ENCODE results near the gene MED13.

The MED13 gene

GRCh38 chr17:61986898-61987297 lies 78.2 kb downstream of the MED13 start:
- no peak for DNase-seq (ENCODE audit: low read depth)
- Histone ChIP-seq H3K9me3 (ENCODE audit: control insufficient read depth, low read length) (no peaks in the 10 kb centered on the region), H3K27me3 (replicated peaks; ENCODE audit: control insufficient read depth, insufficient read depth, low read length) (no peaks in the 10 kb centered on the region), H3K4me1 (ENCODE audit: control insufficient read depth, insufficient read depth, low read length) (no peaks in the 10 kb centered on the region), H3K36me3 (ENCODE audit: control insufficient read depth, insufficient read depth, low read length, severe bottlenecking) (peaks cover 90% of the 10 kb centered on the region), H3K4me3 (ENCODE audit: low read length) (no peak overlapping the region), H3K9ac (ENCODE audit: low read length) (no peak overlapping the region)

- Histone ChIP-seq H3K27me3 (replicated peaks; ENCODE audit: control insufficient read depth, insufficient read depth, low read length) (no peaks in the 10 kb centered on the region), H3K36me3 (ENCODE audit: control insufficient read depth, insufficient read depth, low read length, severe bottlenecking) (peaks cover 84% of the 10 kb centered on the region), H3K4me1 (ENCODE audit: control insufficient read depth, insufficient read depth, low read length) (no peaks in the 10 kb centered on the region), H3K9me3 (ENCODE audit: control insufficient read depth, low read length) (no peaks in the 10 kb centered on the region), H3K4me3 (ENCODE audit: low read length) (no peak overlapping the region), H3K9ac (ENCODE audit: low read length) (no peak overlapping the region)
- DNase-seq (ENCODE audit: low read depth), result no peak
These were observed 80.3 kb downstream of the MED13 start for GRCh38 chr17:61984821-61985220.

GRCh38 chr17:61981323-61981722 lies 83.8 kb downstream of the MED13 start:
- H3K4me3 ChIP-seq (ENCODE audit: low read length), result no peak overlapping the region
- DNase-seq (ENCODE audit: low read depth), result peak; percentile 22
- H3K9ac ChIP-seq (ENCODE audit: low read length), result no peak overlapping the region
- H3K9me3 ChIP-seq (ENCODE audit: control insufficient read depth, low read length), result no peaks in the 10 kb centered on the region
- peaks cover 75% of the 10 kb centered on the region for H3K36me3 ChIP-seq (ENCODE audit: control insufficient read depth, insufficient read depth, low read length, severe bottlenecking)
- H3K27me3 ChIP-seq (replicated peaks; ENCODE audit: control insufficient read depth, insufficient read depth, low read length), result no peaks in the 10 kb centered on the region
- H3K4me1 ChIP-seq (ENCODE audit: control insufficient read depth, insufficient read depth, low read length), result no peaks in the 10 kb centered on the region

GRCh38 chr17:61980535-61980934 lies 84.5 kb downstream of the MED13 start:
- Histone ChIP-seq H3K27me3 (replicated peaks; ENCODE audit: control insufficient read depth, insufficient read depth, low read length) (no peaks in the 10 kb centered on the region), H3K9ac (ENCODE audit: low read length) (no peak overlapping the region), H3K4me1 (ENCODE audit: control insufficient read depth, insufficient read depth, low read length) (no peaks in the 10 kb centered on the region), H3K36me3 (ENCODE audit: control insufficient read depth, insufficient read depth, low read length, severe bottlenecking) (peaks cover 72% of the 10 kb centered on the region), H3K9me3 (ENCODE audit: control insufficient read depth, low read length) (no peaks in the 10 kb centered on the region), H3K4me3 (ENCODE audit: low read length) (no peak overlapping the region)
- DNase-seq (ENCODE audit: low read depth), result no peak

- H3K9ac ChIP-seq (ENCODE audit: low read length), result no peak overlapping the region
- peaks cover 13% of the 10 kb centered on the region for H3K4me1 ChIP-seq (ENCODE audit: control insufficient read depth, insufficient read depth, low read length)
- H3K9me3 ChIP-seq (ENCODE audit: control insufficient read depth, low read length), result no peaks in the 10 kb centered on the region
- H3K4me3 ChIP-seq (ENCODE audit: low read length), result no peak overlapping the region
- peaks cover 55% of the 10 kb centered on the region for H3K36me3 ChIP-seq (ENCODE audit: control insufficient read depth, insufficient read depth, low read length, severe bottlenecking)
- H3K27me3 ChIP-seq (replicated peaks; ENCODE audit: control insufficient read depth, insufficient read depth, low read length), result no peaks in the 10 kb centered on the region
- DNase-seq (ENCODE audit: low read depth), result no peak
These were observed 91.0 kb downstream of the MED13 start for GRCh38 chr17:61974115-61974514.

- Histone ChIP-seq H3K4me3 (ENCODE audit: low read length) (no peak overlapping the region), H3K9ac (ENCODE audit: low read length) (no peak overlapping the region), H3K36me3 (ENCODE audit: control insufficient read depth, insufficient read depth, low read length, severe bottlenecking) (peaks cover 59% of the 10 kb centered on the region), H3K9me3 (ENCODE audit: control insufficient read depth, low read length) (no peaks in the 10 kb centered on the region), H3K27me3 (replicated peaks; ENCODE audit: control insufficient read depth, insufficient read depth, low read length) (no peaks in the 10 kb centered on the region), H3K4me1 (ENCODE audit: control insufficient read depth, insufficient read depth, low read length) (peaks cover 13% of the 10 kb centered on the region)
- DNase-seq (ENCODE audit: low read depth), result no peak
These were observed 92.8 kb downstream of the MED13 start for GRCh38 chr17:61972311-61972710.

GRCh38 chr17:61970030-61970429 lies 95.0 kb downstream of the MED13 start:
- peak; percentile 43 for DNase-seq (ENCODE audit: low read depth)
- H3K36me3 ChIP-seq (ENCODE audit: control insufficient read depth, insufficient read depth, low read length, severe bottlenecking), result peaks cover 70% of the 10 kb centered on the region
- no peaks in the 10 kb centered on the region for H3K9me3 ChIP-seq (ENCODE audit: control insufficient read depth, low read length)

GRCh38 chr17:61968757-61969156 lies 96.3 kb downstream of the MED13 start:
- no peaks in the 10 kb centered on the region for H3K27me3 ChIP-seq (replicated peaks; ENCODE audit: control insufficient read depth, insufficient read depth, low read length)
- no peak overlapping the region for H3K4me3 ChIP-seq (ENCODE audit: low read length)
- no peak overlapping the region for H3K9ac ChIP-seq (ENCODE audit: low read length)
- peaks cover 80% of the 10 kb centered on the region for H3K36me3 ChIP-seq (ENCODE audit: control insufficient read depth, insufficient read depth, low read length, severe bottlenecking)
- no peaks in the 10 kb centered on the region for H3K9me3 ChIP-seq (ENCODE audit: control insufficient read depth, low read length)
- DNase-seq (ENCODE audit: low read depth), result no peak
- H3K4me1 ChIP-seq (ENCODE audit: control insufficient read depth, insufficient read depth, low read length), result peaks cover 13% of the 10 kb centered on the region

More at GRCh38 chr17:61970030-61970429, 95.0 kb downstream of the MED13 start:
- H3K27me3 ChIP-seq (replicated peaks; ENCODE audit: control insufficient read depth, insufficient read depth, low read length), result no peaks in the 10 kb centered on the region
- H3K4me3 ChIP-seq (ENCODE audit: low read length), result no peak overlapping the region
- no peak overlapping the region for H3K9ac ChIP-seq (ENCODE audit: low read length)
- peaks cover 13% of the 10 kb centered on the region for H3K4me1 ChIP-seq (ENCODE audit: control insufficient read depth, insufficient read depth, low read length)

- no peak for DNase-seq (ENCODE audit: low read depth)
- Histone ChIP-seq H3K9ac (ENCODE audit: low read length) (no peak overlapping the region), H3K36me3 (ENCODE audit: control insufficient read depth, insufficient read depth, low read length, severe bottlenecking) (peaks cover 85% of the 10 kb centered on the region), H3K4me3 (ENCODE audit: low read length) (no peak overlapping the region), H3K27me3 (replicated peaks; ENCODE audit: control insufficient read depth, insufficient read depth, low read length) (no peaks in the 10 kb centered on the region), H3K9me3 (ENCODE audit: control insufficient read depth, low read length) (no peaks in the 10 kb centered on the region), H3K4me1 (ENCODE audit: control insufficient read depth, insufficient read depth, low read length) (peaks cover 13% of the 10 kb centered on the region)
These were observed 97.3 kb downstream of the MED13 start for GRCh38 chr17:61967729-61968128.

- Histone ChIP-seq H3K4me1 (ENCODE audit: control insufficient read depth, insufficient read depth, low read length) (peaks cover 13% of the 10 kb centered on the region), H3K4me3 (ENCODE audit: low read length) (no peak overlapping the region), H3K36me3 (ENCODE audit: control insufficient read depth, insufficient read depth, low read length, severe bottlenecking) (peaks cover 85% of the 10 kb centered on the region), H3K9ac (ENCODE audit: low read length) (no peak overlapping the region), H3K27me3 (replicated peaks; ENCODE audit: control insufficient read depth, insufficient read depth, low read length) (no peaks in the 10 kb centered on the region), H3K9me3 (ENCODE audit: control insufficient read depth, low read length) (no peaks in the 10 kb centered on the region)
- DNase-seq (ENCODE audit: low read depth), result no peak
These were observed 98.9 kb downstream of the MED13 start for GRCh38 chr17:61966191-61966590.

GRCh38 chr17:61955619-61956018 lies 109.5 kb downstream of the MED13 start:
- Histone ChIP-seq H3K36me3 (ENCODE audit: control insufficient read depth, insufficient read depth, low read length, severe bottlenecking) (peaks cover 80% of the 10 kb centered on the region), H3K4me1 (ENCODE audit: control insufficient read depth, insufficient read depth, low read length) (no peaks in the 10 kb centered on the region), H3K9me3 (ENCODE audit: control insufficient read depth, low read length) (no peaks in the 10 kb centered on the region), H3K27me3 (replicated peaks; ENCODE audit: control insufficient read depth, insufficient read depth, low read length) (no peaks in the 10 kb centered on the region), H3K4me3 (ENCODE audit: low read length) (no peak overlapping the region), H3K9ac (ENCODE audit: low read length) (no peak overlapping the region)
- no peak for DNase-seq (ENCODE audit: low read depth)

GRCh38 chr17:61947367-61948078 lies 117.6 kb downstream of the MED13 start:
- no peaks in the 10 kb centered on the region for H3K4me1 ChIP-seq (ENCODE audit: control insufficient read depth, insufficient read depth, low read length)
- DNase-seq (ENCODE audit: low read depth), result no peak
- peaks cover 93% of the 10 kb centered on the region for H3K36me3 ChIP-seq (ENCODE audit: control insufficient read depth, insufficient read depth, low read length, severe bottlenecking)
- H3K9me3 ChIP-seq (ENCODE audit: control insufficient read depth, low read length), result no peaks in the 10 kb centered on the region
- no peak overlapping the region for H3K9ac ChIP-seq (ENCODE audit: low read length)
- H3K27me3 ChIP-seq (replicated peaks; ENCODE audit: control insufficient read depth, insufficient read depth, low read length), result no peaks in the 10 kb centered on the region
- H3K4me3 ChIP-seq (ENCODE audit: low read length), result no peak overlapping the region

Data from adipocyte (in vitro differentiated cells).